HG03159 (cell line): ENCODE results near the gene EMID1.

Experiments
- ATAC-seq: cut with Tn5 transposase; IDR thresholded peaks from one replicate; pipeline ENCODE4 v1.9.1; 2021; ENCODE audit warnings: mild to moderate bottlenecking, moderate library complexity; ENCODE audit not compliant: unreplicated experiment

Gene EMID1

DNA sequence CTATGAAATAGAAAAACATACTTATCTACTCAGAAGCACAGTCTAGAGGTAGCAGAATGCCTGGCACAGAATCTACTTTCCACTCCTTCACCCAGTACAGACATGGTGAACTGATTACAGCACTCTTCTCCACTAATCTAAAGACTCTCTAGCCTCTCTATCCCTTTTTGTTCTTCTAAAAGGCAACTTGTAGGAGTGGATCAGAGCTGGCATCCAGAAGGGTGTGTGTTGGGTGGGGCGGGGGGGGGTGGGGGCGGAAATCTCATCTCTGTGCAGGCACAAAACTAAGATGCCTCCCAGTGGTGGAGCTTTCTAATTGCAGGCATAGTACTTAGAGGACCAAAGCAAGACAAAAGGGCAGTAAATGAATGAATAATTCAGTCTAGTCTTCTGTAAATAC, 11.5 kb upstream of the EMID1 start:
- ATAC-seq: no peak

- no peak for ATAC-seq
Measured at GRCh38 chr22:29195118-29195963, 10.4 kb upstream of the EMID1 start.

GRCh38 chr22:29195964-29196666, 9.6 kb upstream of the EMID1 start:
- ATAC-seq: no peak

GRCh38 chr22:29197096-29197495, 8.6 kb upstream of the EMID1 start:
- no peak for ATAC-seq

GRCh38 chr22:29198240-29198639, 7.5 kb upstream of the EMID1 start:
- no peak for ATAC-seq

DNA sequence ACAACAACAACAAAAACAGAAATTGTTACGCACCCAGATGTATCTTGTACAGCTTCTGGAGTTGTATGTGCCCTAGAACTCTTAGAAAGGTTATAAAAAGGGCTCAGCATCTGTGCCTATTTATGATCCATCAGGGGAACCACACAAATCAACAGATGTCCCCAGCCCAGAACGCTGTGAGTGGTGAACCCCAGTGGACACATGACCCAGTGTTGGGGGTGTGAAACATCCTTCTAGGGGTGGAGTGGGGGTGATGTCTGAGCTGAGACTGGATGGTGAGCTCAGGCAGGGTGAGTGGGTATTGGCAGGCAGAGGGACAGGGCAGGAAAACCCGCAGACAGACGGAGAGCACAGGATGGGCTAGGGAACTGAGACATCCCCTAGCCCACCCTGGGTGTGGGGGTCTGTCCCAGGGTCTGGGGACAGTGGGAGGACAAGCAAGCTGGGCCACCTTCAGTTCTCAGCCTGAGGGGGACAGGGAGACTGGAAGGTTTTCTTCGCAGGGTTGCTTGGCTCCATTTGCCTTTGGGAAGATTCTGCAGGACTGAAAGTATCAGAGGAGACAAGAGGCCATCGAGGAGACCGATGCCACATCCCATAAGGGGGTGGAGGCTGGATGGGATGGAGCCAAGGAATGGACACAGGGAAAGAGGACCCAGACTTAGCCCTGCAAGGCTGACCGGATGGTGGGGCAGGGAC, 5.8 kb upstream of the EMID1 start:
- ATAC-seq: no peak

DNA sequence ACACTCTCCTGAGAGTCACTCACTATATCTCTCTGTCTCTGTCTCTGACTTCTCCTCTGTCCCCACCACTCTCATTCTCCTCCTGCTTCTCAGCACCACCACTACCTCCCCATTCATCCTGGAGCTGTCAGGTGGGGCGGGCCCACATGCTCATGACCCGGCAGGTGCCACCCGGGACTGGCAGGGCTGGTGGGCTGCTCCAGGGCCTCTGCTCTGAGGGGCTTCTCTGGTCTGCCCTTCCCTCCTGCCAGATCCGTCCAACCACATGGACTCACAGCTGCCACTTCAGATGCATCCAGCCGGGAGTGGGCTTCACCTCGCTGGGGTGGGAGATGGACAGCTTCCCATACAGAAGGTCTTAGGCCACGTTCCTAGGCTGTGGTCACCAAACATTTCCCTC, 4.8 kb upstream of the EMID1 start:
- ATAC-seq: no peak

GRCh38 chr22:29201782-29202181, 3.9 kb upstream of the EMID1 start:
- no peak for ATAC-seq

GRCh38 chr22:29202212-29203192, 3.2 kb upstream of the EMID1 start:
- ATAC-seq: peak; percentile 73

GRCh38 chr22:29203488-29204454, 1.9 kb upstream of the EMID1 start:
- no peak for ATAC-seq

- no peak for ATAC-seq
Measured at GRCh38 chr22:29204455-29205183, 1.1 kb upstream of the EMID1 start.

- no peak for ATAC-seq
Measured at GRCh38 chr22:29205252-29205593, 473 bp upstream of the EMID1 start.

DNA sequence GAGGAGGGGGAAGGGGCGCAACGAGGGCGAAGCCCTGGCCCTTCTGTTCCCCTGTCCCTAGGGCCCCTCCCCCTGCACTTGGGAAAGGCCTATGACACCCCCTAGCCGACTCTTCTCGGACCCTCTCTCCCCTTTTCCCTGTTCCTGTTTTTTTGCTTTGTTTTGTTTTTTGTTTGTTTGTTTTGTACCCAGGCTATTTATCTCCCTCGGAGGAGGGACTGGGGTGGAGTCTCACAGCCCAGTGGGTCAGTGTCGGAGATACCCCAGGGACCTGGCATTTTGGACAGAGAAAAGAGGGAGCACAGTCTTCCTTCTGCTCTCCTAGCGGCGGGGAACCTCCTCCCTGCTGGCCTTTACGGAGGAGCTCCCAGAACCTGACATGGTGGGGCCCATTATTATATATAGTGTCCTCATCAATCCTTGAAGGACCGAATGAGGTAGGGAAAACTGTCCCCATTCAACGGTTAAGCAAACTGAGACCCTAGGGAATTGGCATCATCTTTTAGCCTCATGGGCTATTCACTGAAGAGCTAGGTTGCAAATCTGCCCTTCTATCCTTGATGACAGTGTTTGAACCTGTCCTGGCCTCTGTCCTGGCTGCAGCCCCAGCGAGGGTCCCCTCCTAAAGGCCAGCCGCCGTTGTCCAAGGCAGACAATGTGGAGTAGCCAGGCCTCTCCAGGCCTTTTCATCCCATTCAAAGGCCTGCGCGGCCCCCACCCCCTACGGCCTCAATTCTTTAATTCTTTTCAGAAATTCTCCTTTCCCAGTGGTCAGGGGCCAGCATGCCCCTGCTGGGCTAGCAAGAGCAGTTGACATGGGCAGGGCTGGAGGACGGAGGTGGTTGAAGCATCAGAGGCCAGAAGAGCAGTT, 911 bp downstream of the EMID1 start:
- no peak for ATAC-seq

DNA sequence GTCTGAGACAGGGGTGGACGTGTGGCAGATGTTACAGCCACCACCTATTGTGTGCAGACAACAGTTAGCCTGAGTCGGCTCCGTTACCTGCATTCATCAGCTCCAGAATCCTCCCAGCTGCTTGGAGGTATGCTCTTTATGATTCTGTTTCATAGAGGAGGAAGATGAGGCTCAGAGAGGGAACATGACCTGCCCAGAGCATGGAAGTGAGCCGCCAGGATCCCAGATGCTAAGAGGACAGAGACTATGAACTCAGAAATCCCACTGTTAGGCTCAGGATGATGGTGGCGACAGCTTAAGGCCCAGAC, 1.5 kb downstream of the EMID1 start:
- no peak for ATAC-seq

DNA sequence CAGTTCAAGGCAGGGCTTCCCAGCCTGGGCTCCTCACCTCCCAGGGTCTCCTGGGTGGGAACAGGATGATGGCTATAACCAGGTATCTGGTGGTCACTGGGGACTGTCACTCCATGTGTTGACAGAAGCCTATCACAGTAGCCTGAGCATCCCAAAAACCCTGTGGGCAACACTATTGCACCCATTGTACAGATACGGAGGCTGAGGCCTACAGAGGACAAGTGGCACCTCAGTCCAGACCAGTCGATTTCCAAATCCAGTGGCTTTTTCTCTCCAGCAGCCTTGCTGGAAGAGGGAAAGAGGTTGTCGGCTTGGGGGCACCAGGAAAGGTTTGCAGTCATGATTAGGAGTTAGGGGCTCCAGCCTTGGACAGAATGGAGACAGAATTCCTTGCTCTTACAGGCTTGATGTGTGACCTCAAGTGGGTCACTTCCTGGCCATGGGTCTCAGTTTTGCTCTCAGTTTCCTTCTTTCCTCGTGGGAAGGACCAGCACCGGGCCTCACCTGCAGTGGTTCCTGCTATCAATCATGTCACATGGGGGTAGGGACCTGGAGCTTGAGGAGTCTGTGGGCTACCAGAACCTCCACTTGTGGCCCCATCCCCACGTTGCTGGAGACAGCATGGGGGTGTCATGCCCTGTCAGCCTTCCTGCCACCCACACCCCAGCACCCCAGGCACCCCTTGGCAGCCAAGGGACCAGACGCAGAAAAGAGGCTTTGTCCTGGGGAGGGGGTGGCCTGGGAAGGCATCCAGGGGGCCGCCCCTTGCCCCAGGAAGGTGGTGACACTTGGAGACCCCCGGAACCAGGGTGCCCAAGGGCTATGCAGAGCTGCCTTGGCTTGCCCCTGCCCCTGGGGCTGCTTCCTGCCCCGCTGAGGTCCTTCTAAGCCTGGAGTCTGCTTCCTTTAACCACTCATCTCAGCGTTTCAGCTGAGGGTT, 2.1 kb downstream of the EMID1 start:
- ATAC-seq: no peak

DNA sequence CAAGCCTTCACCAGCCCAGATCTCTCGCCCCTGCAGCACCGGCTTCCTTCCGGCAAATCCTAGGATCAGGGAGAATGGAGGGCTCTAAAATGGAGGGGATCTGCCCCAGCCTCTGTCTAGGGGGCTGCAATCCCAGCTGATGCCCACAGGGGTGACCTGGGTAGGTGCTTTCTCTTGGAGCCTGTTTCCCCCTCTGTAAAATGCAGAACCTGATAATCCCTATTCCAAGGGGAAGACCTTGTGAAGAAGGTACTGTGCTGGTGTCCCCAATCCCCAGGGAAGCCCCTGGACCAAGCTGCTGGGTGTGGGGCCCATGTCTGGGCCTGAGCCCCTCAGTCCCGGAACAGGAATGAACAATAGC, 2.8 kb downstream of the EMID1 start:
- no peak for ATAC-seq
